H1 (cell line): Measurements from ENCODE around the gene COPZ2. TPM values are rescaled to one million over a fixed set of nuclear protein-coding genes. Genes with fewer than 3 reads are reported as not detected.
A peak's percentile ranks its signal among the peaks of the same experiment; 100 is the strongest.

ENCODE experiments used
- ATF2 ChIP-seq: IDR thresholded peaks from 2 replicates; pipeline ENCODE4 v1.6.1; 2012; ENCODE audit warnings: low read length, inconsistent platforms
- ATF3 ChIP-seq: IDR thresholded peaks from 2 replicates; pipeline ENCODE4 v1.6.1; 2011; ENCODE audit warnings: low read depth, mild to moderate bottlenecking, low read length; ENCODE audit not compliant: insufficient read depth
- BACH1 ChIP-seq: IDR thresholded peaks from 2 replicates; pipeline ENCODE4 v1.6.1; 2012; ENCODE audit warnings: low read length, improper control_type of control experiment
- CBX5 ChIP-seq: fragments of 300-800, 300-1000 bp; sonication (generic); IDR thresholded peaks from 2 replicates; pipeline ENCODE4 v1.7.1; 2016; ENCODE audit warnings: antibody characterized with exemption, low read length, low read depth
- CEBPB ChIP-seq: IDR thresholded peaks from 2 replicates; pipeline ENCODE4 v1.6.1; 2012; ENCODE audit warnings: low read depth, low read length
- EGR1 ChIP-seq: IDR thresholded peaks from 2 replicates; pipeline ENCODE4 v1.6.1; 2011; ENCODE audit warnings: low read depth, low read length, borderline replicate concordance
- EP300 ChIP-seq, 2 experiments: IDR thresholded peaks; 1 replicate in 1 of 2; 2 replicates in 1 of 2; pipeline ENCODE4 v1.6.1; 2011 to 2012; ENCODE audit warnings: low read depth in 2 of 2, low read length in 2 of 2, mild to moderate bottlenecking in 2 of 2, borderline replicate concordance in 1 of 2, inconsistent platforms in 1 of 2, moderate library complexity in 1 of 2
- FOSL1 ChIP-seq: IDR thresholded peaks from 2 replicates; pipeline ENCODE4 v1.6.1; 2011; ENCODE audit warnings: mild to moderate bottlenecking, low read depth, low read length, moderate library complexity; ENCODE audit not compliant: insufficient read depth
- HDAC2 ChIP-seq, 2 experiments: fragments of 300-600 bp in 1 of 2; sonication (generic) in 1 of 2; IDR thresholded peaks; 2 replicates each; pipeline ENCODE4 v1.6.1; 2011 to 2012; ENCODE audit warnings: low read depth in 2 of 2, low read length in 2 of 2, mild to moderate bottlenecking in 2 of 2, moderate library complexity in 2 of 2, borderline replicate concordance in 1 of 2, inconsistent platforms in 1 of 2
- KDM1A ChIP-seq: fragments of 200-600, 300-600 bp; sonication (generic); IDR thresholded peaks from 2 replicates; pipeline ENCODE4 v1.7.1; 2016; ENCODE audit warnings: mild to moderate bottlenecking, low read length, borderline replicate concordance
- KDM5A ChIP-seq: fragments of 200-600 bp; IDR thresholded peaks from 2 replicates; pipeline ENCODE4 v1.7.1; 2012; ENCODE audit warnings: mild to moderate bottlenecking, low read length, inconsistent platforms, mixed read lengths
- NRF1 ChIP-seq: IDR thresholded peaks from 2 replicates; pipeline ENCODE4 v1.6.1; 2011; ENCODE audit warnings: mild to moderate bottlenecking, low read depth, low read length, improper control_type of control experiment
- POLR2AphosphoS5 ChIP-seq: IDR thresholded peaks from 2 replicates; pipeline ENCODE4 v1.6.1; 2011; ENCODE audit warnings: low read depth, low read length
- SAP30 ChIP-seq: fragments of 300-600 bp; sonication (generic); IDR thresholded peaks from 2 replicates; pipeline ENCODE4 v1.7.1; 2012; ENCODE audit warnings: low read length, moderate library complexity, mild to moderate bottlenecking, inconsistent platforms; ENCODE audit not compliant: insufficient read depth, insufficient replicate concordance
- SUZ12 ChIP-seq: fragments of 200-600 bp; sonication (generic); IDR thresholded peaks from 2 replicates; pipeline ENCODE4 v1.6.1; 2012; ENCODE audit warnings: mild to moderate bottlenecking, inconsistent platforms, low read length, moderate library complexity, mixed read lengths
- polyA plus RNA-seq, 7 experiments: library from polyadenylated mRNA; depleted of rRNA in 3 of 7; stranded (reverse) in 5 of 7; unstranded in 2 of 7; fragments of >200 nt in 5 of 7; fragments of 200-250 nt in 2 of 7; gene quantifications; 1 replicate in 5 of 7; 2 replicates in 1 of 7; 4 replicates in 1 of 7; pipeline versions ENCODE4 v1.2.1 to v1.2.3, GENCODE V29; 2011 to 2013; ENCODE audit warnings: missing spikeins in 2 of 7, mixed read lengths in 2 of 7
- total RNA-seq: library from RNA; stranded (reverse); fragmentation: NEBNext Ultra II Directional; extraction: Animal tissue kit (Norgen Biotek cat#: 25700); gene quantifications from 2 replicates; pipeline ENCODE4 v1.2.1, GENCODE V29; 2021
- TF ChIP-seq, protein P1 (sequence below), 3 experiments: IDR thresholded peaks; 1 replicate in 2 of 3; 2 replicates in 1 of 3; pipeline versions ENCODE4 v1.5.1 to v1.6.1; 2011; ENCODE audit warnings: low read length in 3 of 3, mild to moderate bottlenecking in 3 of 3, inconsistent platforms in 2 of 3, low read depth in 1 of 3, moderate library complexity in 1 of 3; ENCODE audit not compliant: insufficient read depth in 1 of 3; ENCODE audit errors: control extremely low read depth in 1 of 3
- TF ChIP-seq, protein P2 (sequence below): IDR thresholded peaks from 2 replicates; pipeline ENCODE4 v1.6.1; 2011; ENCODE audit warnings: low read length, improper control_type of control experiment

COPZ2 gene
- total and polyA plus RNA-seq, 2 of the 8 experiments (the other 6 are each of a cell fraction or from before 2014, with no cell fraction given) = 0.24 TPM; not detected in 1

GRCh38 chr17:47990962-47991731, 46.5 kb downstream of the COPZ2 start (continued):
- TF ChIP-seq, protein P1, sequence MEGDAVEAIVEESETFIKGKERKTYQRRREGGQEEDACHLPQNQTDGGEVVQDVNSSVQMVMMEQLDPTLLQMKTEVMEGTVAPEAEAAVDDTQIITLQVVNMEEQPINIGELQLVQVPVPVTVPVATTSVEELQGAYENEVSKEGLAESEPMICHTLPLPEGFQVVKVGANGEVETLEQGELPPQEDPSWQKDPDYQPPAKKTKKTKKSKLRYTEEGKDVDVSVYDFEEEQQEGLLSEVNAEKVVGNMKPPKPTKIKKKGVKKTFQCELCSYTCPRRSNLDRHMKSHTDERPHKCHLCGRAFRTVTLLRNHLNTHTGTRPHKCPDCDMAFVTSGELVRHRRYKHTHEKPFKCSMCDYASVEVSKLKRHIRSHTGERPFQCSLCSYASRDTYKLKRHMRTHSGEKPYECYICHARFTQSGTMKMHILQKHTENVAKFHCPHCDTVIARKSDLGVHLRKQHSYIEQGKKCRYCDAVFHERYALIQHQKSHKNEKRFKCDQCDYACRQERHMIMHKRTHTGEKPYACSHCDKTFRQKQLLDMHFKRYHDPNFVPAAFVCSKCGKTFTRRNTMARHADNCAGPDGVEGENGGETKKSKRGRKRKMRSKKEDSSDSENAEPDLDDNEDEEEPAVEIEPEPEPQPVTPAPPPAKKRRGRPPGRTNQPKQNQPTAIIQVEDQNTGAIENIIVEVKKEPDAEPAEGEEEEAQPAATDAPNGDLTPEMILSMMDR (IDR thresholded peaks at IDR 0.05; ENCODE audit: control extremely low read depth in 1 of 3, insufficient read depth in 1 of 3, low read depth in 1 of 3, low read length in 3 of 3) = no peak
- no peak for TF ChIP-seq KDM1A
- no peak for TF ChIP-seq POLR2AphosphoS5
- no peak for TF ChIP-seq CEBPB
- no peak for TF ChIP-seq SAP30
- TF ChIP-seq EP300 (IDR thresholded peaks at IDR 0.05; ENCODE audit: borderline replicate concordance in 1 of 2, low read depth in 2 of 2, low read length in 2 of 2) = 0 out of 3 replicates have a peak, but pooled peaks of 1 of the 2 experiments have one; percentile 31
- no peak for TF ChIP-seq ATF3
- TF ChIP-seq, protein P2, sequence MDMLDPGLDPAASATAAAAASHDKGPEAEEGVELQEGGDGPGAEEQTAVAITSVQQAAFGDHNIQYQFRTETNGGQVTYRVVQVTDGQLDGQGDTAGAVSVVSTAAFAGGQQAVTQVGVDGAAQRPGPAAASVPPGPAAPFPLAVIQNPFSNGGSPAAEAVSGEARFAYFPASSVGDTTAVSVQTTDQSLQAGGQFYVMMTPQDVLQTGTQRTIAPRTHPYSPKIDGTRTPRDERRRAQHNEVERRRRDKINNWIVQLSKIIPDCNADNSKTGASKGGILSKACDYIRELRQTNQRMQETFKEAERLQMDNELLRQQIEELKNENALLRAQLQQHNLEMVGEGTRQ = no peak
- no peak for TF ChIP-seq FOSL1
- no peak for TF ChIP-seq NRF1
- TF ChIP-seq SUZ12 = peak; percentile 55; the same call in 1 of the 2 replicates
- peak; percentile 85 for TF ChIP-seq EGR1
- TF ChIP-seq HDAC2 (IDR thresholded peaks at IDR 0.05; ENCODE audit: borderline replicate concordance in 1 of 2, low read depth in 2 of 2, low read length in 2 of 2) = 0 out of 4 replicates have a peak, but pooled peaks of 1 of the 2 experiments have one; percentile 32
- no peak for TF ChIP-seq KDM5A
- no peak for TF ChIP-seq BACH1
- no peak for TF ChIP-seq ATF2
- no peak for TF ChIP-seq CBX5
